Natural killer cell (primary cell): ENCODE results near the gene POLD1. TPM values are rescaled to one million over a fixed set of nuclear protein-coding genes. Genes with fewer than 3 reads are reported as not detected.

Source experiments
- ATAC-seq, 3 donors: fragments of 150-1000 bp in 2 of 3; fragments of 200-7000 bp in 1 of 3; cut with Tn5 transposase; 1 replicate in 1 of 3; 2 replicates in 2 of 3; pipeline ENCODE4 v1.10.0; 2021; ENCODE audit warnings: mild to moderate bottlenecking in 2 of 3, moderate library complexity in 2 of 3
- DNase-seq, 2 donors: peaks; one replicate each; pipeline versions ENCODE4 v3.0.0 to v3.0.0-alpha.2; 2013 to 2021; ENCODE audit warnings: mixed read lengths in 1 of 2
- H3K27ac ChIP-seq: one replicate; pipeline ENCODE4 v1.5.1; 2013; ENCODE audit warnings: mild to moderate bottlenecking, low read length
- H3K27me3 ChIP-seq: one replicate; pipeline ENCODE4 v1.6.1; 2013; ENCODE audit warnings: low read length; ENCODE audit not compliant: control insufficient read depth, insufficient read depth
- H3K36me3 ChIP-seq: one replicate; pipeline ENCODE4 v1.6.1; 2013; ENCODE audit warnings: low read length; ENCODE audit not compliant: control insufficient read depth, insufficient read depth
- H3K4me1 ChIP-seq: one replicate; pipeline ENCODE4 v1.6.1; 2013; ENCODE audit warnings: low read length; ENCODE audit not compliant: control insufficient read depth, insufficient read depth
- H3K4me3 ChIP-seq: one replicate; pipeline ENCODE4 v1.5.1; 2013; ENCODE audit warnings: low read length
- H3K9me3 ChIP-seq: one replicate; pipeline ENCODE4 v1.6.1; 2013; ENCODE audit warnings: low read length; ENCODE audit not compliant: control insufficient read depth, insufficient read depth
- H3K27ac Mint-ChIP-seq, 2 donors: one replicate each; pipeline ENCODE4 v1.8.0; 2022; ENCODE audit warnings: mild to moderate bottlenecking in 2 of 2, mixed read lengths in 2 of 2, moderate library complexity in 1 of 2
- H3K27me3 Mint-ChIP-seq, 2 donors: one replicate each; pipeline ENCODE4 v1.8.0; 2022; ENCODE audit warnings: low read depth in 2 of 2, mixed read lengths in 2 of 2
- H3K36me3 Mint-ChIP-seq: one replicate; pipeline ENCODE4 v1.8.0; 2022; ENCODE audit warnings: mixed read lengths
- H3K4me1 Mint-ChIP-seq, 2 donors: one replicate each; pipeline ENCODE4 v1.8.0; 2022; ENCODE audit warnings: mixed read lengths in 2 of 2
- H3K4me3 Mint-ChIP-seq: one replicate; pipeline ENCODE4 v1.8.0; 2022; ENCODE audit warnings: mild to moderate bottlenecking, moderate library complexity, mixed read lengths
- H3K9me3 Mint-ChIP-seq, 2 donors: one replicate each; pipeline ENCODE4 v1.8.0; 2022; ENCODE audit warnings: mixed read lengths in 2 of 2
- WGBS: methylation state at CpG from one replicate; pipeline ENCODE4 v1.1.7; 2013; ENCODE audit warnings: missing lambda C conversion rate; ENCODE audit not compliant: insufficient coverage; 5-methylcytosine and 5-hydroxymethylcytosine counted together
- intact Hi-C: fragments of 100-400 bp; cut with micrococcal nuclease; formaldehyde crosslinking; loops from one replicate; pipeline ENCODE4 v1.14.2; 2022
- total RNA-seq, 4 donors: library from RNA; stranded (reverse); fragments of 120-200 nt in 1 of 4; gene quantifications; one replicate each; pipeline versions ENCODE4 v1.2.3 to v1.2.4, GENCODE V29; 2013 to 2022
- TF ChIP-seq, protein P1 (sequence below): fragments of 200-600 bp; IDR thresholded peaks from one replicate; pipeline ENCODE4 v1.8.0; 2022; ENCODE audit warnings: antibody characterized with exemption

Gene POLD1
- total RNA-seq, 3 donors from 2014 or later (not counting 1 experiment from before 2014, with no cell fraction given): 26.1 to 32.0 (median 30.2) TPM

GRCh38 chr19:50414864-50415660 is 30.9 kb downstream of the POLD1 start:
- no peaks in the 10 kb centered on the region for H3K36me3 ChIP-seq
- DNase-seq: peak; percentile 72 to 83
- Mint-ChIP-seq H3K4me1 (peaks cover 9 to 24% of the 10 kb centered on the region in 2 donors), H3K27ac (peak overlapping the region in 1 of 2 donors; percentile 70), H3K27me3 (peaks cover 14 to 15% of the 10 kb centered on the region in 2 donors), H3K4me3 (no peak overlapping the region), H3K9me3 (no peaks in the 10 kb centered on the region), H3K36me3 (no peaks in the 10 kb centered on the region)
- ATAC-seq: peak; percentile 78 to 93 (median 92)
- TF ChIP-seq, protein P1, sequence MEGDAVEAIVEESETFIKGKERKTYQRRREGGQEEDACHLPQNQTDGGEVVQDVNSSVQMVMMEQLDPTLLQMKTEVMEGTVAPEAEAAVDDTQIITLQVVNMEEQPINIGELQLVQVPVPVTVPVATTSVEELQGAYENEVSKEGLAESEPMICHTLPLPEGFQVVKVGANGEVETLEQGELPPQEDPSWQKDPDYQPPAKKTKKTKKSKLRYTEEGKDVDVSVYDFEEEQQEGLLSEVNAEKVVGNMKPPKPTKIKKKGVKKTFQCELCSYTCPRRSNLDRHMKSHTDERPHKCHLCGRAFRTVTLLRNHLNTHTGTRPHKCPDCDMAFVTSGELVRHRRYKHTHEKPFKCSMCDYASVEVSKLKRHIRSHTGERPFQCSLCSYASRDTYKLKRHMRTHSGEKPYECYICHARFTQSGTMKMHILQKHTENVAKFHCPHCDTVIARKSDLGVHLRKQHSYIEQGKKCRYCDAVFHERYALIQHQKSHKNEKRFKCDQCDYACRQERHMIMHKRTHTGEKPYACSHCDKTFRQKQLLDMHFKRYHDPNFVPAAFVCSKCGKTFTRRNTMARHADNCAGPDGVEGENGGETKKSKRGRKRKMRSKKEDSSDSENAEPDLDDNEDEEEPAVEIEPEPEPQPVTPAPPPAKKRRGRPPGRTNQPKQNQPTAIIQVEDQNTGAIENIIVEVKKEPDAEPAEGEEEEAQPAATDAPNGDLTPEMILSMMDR: peak; percentile 80
- H3K27me3 ChIP-seq: peaks cover 3% of the 10 kb centered on the region
- H3K4me3 ChIP-seq: peak overlapping the region; percentile 28
- no peaks in the 10 kb centered on the region for H3K9me3 ChIP-seq
- WGBS: 39% methylated on average over 36 of the region's 37 CpGs
- intact Hi-C loops: loop anchor here (1.0 kb wide), 2 partner anchors 47 to 58 kb away; no protein-coding TSS in a partner anchor
- H3K27ac ChIP-seq: peak overlapping the region; percentile 84
- H3K4me1 ChIP-seq: peaks cover 47% of the 10 kb centered on the region

- intact Hi-C loops: no loop called here
- Mint-ChIP-seq H3K9me3 (no peaks in the 10 kb centered on the region), H3K36me3 (no peaks in the 10 kb centered on the region), H3K27me3 (peaks cover 20 to 21% of the 10 kb centered on the region in 2 donors), H3K4me3 (no peak overlapping the region), H3K27ac (no peak overlapping the region), H3K4me1 (peaks cover 12 to 27% of the 10 kb centered on the region in 2 donors)
- no peaks in the 10 kb centered on the region for H3K36me3 ChIP-seq
- ATAC-seq: peak; percentile 10 to 59 (median 15)
- no peaks in the 10 kb centered on the region for H3K9me3 ChIP-seq
- H3K4me3 ChIP-seq: no peak overlapping the region
- WGBS: 38% methylated on average over 20 of the region's 22 CpGs
- H3K27ac ChIP-seq: peak overlapping the region; percentile 84
- peaks cover 3% of the 10 kb centered on the region for H3K27me3 ChIP-seq
- TF ChIP-seq, protein P1: no peak
- no peak for DNase-seq
- H3K4me1 ChIP-seq: peaks cover 47% of the 10 kb centered on the region
Observed at GRCh38 chr19:50415661-50416033, 31.5 kb downstream of the POLD1 start.

DNA sequence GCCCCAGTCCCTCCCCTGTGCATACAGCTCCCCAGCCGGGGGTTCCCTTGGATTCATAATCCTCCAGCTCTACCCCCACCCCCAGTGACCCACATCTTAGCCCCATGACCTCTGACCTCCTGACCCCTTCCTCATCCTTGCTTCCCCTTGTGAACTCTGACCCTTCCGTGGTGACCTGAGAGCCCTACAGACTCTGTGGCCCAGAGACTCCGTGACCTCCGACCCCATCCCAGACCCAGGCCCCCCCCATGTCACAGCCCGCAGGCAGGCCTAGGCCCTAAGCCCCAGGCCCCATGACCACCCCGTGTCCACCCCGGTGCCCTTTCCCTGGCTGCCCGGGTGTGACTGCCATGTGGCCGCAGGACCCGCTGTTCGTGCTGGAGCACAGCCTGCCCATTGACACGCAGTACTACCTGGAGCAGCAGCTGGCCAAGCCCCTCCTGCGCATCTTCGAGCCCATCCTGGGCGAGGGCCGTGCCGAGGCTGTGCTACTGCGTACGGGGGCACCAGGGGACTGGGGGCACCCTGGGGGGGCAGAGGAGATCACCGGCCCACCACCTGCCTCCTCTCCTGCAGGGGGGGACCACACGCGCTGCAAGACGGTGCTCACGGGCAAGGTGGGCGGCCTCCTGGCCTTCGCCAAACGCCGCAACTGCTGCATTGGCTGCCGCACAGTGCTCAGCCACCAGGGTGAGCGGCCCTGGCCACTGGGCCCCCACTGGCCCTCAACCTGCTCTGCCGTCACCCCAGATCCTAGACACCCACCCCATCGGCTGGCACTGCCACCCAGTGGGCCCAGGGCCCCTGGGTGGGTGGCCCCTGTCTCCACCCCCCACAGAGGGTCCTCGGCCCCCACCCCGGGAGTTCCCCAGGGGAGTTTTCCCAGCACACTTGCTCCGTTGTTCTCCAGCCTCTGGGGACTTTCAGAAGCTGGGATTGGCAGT is 32.2 kb downstream of the POLD1 start:
- intact Hi-C loops: no loop called here
- no peak overlapping the region for H3K4me3 ChIP-seq
- Mint-ChIP-seq H3K27me3 (peaks cover 21 to 27% of the 10 kb centered on the region in 2 donors), H3K27ac (no peak overlapping the region), H3K4me3 (no peak overlapping the region), H3K4me1 (peaks cover 12 to 27% of the 10 kb centered on the region in 2 donors), H3K36me3 (no peaks in the 10 kb centered on the region), H3K9me3 (no peaks in the 10 kb centered on the region)
- TF ChIP-seq, protein P1: no peak
- DNase-seq (no peak), ATAC-seq (no peak)
- WGBS: 86% methylated on average over 35 of the region's 35 CpGs
- peak overlapping the region; percentile 75 for H3K27ac ChIP-seq
- H3K36me3 ChIP-seq: no peaks in the 10 kb centered on the region
- H3K9me3 ChIP-seq: no peaks in the 10 kb centered on the region
- H3K27me3 ChIP-seq: peaks cover 6% of the 10 kb centered on the region
- H3K4me1 ChIP-seq: peaks cover 47% of the 10 kb centered on the region
